Memory B cell (primary cell): Measurements from ENCODE around the gene ABT1.
"Not testable (repeated sequence)": the region's sequence is repeated elsewhere in the genome, so short reads cannot be mapped to it uniquely, and the experiment has no call there.

Source experiments
- ATAC-seq: fragments of 150-1000 bp; cut with Tn5 transposase; 2 replicates; pipeline ENCODE4 v1.10.0; 2021; ENCODE audit warnings: low read depth, mild to moderate bottlenecking, moderate library complexity
- DNase-seq, 2 donors: peaks; one replicate each; pipeline ENCODE4 v3.0.0; 2022; ENCODE audit warnings: low spot score in 2 of 2
- H3K27ac Mint-ChIP-seq: one replicate; pipeline ENCODE4 v1.8.0; 2022; ENCODE audit warnings: mild to moderate bottlenecking, moderate library complexity, mixed read lengths
- H3K27me3 Mint-ChIP-seq: one replicate; pipeline ENCODE4 v1.8.0; 2022; ENCODE audit warnings: mixed read lengths
- H3K36me3 Mint-ChIP-seq: one replicate; pipeline ENCODE4 v1.8.0; 2022; ENCODE audit warnings: mild to moderate bottlenecking, mixed read lengths
- H3K4me1 Mint-ChIP-seq: one replicate; pipeline ENCODE4 v1.8.0; 2022; ENCODE audit warnings: mixed read lengths
- H3K4me3 Mint-ChIP-seq: one replicate; pipeline ENCODE4 v1.8.0; 2022; ENCODE audit warnings: mild to moderate bottlenecking, moderate library complexity, mixed read lengths
- H3K9me3 Mint-ChIP-seq: one replicate; pipeline ENCODE4 v1.8.0; 2022; ENCODE audit warnings: mixed read lengths

ABT1 gene

GRCh38 chr6:26596579-26597388, at the start of gene ABT1:
Gene ABT1 (plus strand): TSS chr6:26596953. CDS start chr6:26596983, 30 bp downstream.
- peaks cover 7% of the 10 kb centered on the region for H3K27me3 Mint-ChIP-seq
- no peak within 1 kb of the TSS for H3K27ac Mint-ChIP-seq
- ATAC-seq (peak; percentile 85), DNase-seq (peak; percentile 92 to 93)
- peaks cover 8% of the 10 kb centered on the region for H3K36me3 Mint-ChIP-seq
- peaks cover 18% of the 10 kb centered on the region for H3K4me1 Mint-ChIP-seq
- H3K9me3 Mint-ChIP-seq = no peaks in the 10 kb centered on the region
- no peak within 1 kb of the TSS for H3K4me3 Mint-ChIP-seq

DNA sequence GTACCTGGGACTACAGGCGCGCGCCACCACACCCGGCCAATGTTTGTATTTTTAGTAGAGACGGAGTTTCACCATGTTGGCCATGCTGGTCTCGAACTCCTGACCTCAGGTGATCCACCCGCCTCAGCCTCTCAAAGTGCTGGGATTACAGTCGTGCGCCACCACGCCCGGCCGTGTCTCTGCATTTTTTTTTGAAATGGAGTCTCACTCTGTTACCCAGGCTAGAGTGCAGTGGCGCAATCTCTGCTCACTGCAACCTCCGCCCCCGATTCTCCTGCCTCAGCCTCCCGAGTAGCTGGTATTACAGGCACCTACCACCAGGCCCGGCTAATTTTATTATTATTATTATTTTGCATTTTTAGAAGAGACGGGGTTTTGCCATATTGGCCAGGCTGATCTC, 49.4 kb upstream of the ABT1 start:
- not testable (repeated sequence) for H3K27ac Mint-ChIP-seq, DNase-seq, H3K9me3 Mint-ChIP-seq, H3K4me3 Mint-ChIP-seq, H3K27me3 Mint-ChIP-seq, ATAC-seq, H3K36me3 Mint-ChIP-seq
- H3K4me1 Mint-ChIP-seq = peaks cover 20% of the 10 kb centered on the region

DNA sequence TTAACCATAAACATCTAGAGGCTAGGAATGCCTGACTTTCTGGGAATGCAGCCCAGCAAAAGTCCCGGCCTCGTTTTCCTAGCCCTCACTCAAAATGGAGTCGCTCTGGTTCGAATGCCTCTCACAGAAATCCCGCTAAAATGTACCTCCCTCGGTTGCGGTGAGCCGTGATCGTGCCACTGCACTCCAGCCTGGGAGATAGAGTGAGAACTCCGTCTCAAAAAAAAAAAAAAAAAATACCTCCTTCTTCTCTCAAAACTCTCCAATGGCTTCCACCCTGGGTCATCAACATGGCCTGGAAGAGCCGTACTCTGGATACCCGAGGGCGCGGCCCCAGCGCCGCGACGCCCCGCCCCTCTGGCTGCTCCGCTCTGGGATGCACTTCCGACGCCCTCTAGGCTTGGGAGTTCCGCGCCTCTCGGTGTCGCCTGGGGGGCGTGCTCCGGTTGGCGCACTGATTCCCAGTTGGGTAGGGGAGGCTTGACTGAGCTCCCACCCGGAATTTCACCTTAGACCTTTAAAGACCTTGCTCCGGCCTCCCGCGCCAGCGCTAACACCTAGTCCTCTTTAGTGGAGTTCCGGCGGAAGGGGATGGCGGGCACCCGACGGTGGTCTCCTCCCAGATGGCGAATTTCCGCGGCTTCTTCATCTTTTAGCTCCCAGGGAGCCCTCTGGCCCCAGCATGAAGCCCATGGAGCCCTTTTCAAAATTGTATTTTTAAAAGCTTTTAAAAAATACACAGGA, 46.3 kb upstream of the ABT1 start:
- ATAC-seq (peak; percentile 8), DNase-seq (peak in 1 of 2 donors; percentile 50)
- Mint-ChIP-seq H3K27me3 (no peaks in the 10 kb centered on the region), H3K9me3 (no peaks in the 10 kb centered on the region), H3K4me3 (peak overlapping the region; percentile 92), H3K27ac (peak overlapping the region; percentile 55), H3K4me1 (peaks cover 15% of the 10 kb centered on the region), H3K36me3 (no peaks in the 10 kb centered on the region)

GRCh38 chr6:26552205-26552604, 44.5 kb upstream of the ABT1 start:
- H3K9me3 Mint-ChIP-seq = no peaks in the 10 kb centered on the region
- H3K4me3 Mint-ChIP-seq = no peak overlapping the region
- ATAC-seq (no peak), DNase-seq (no peak)
- H3K36me3 Mint-ChIP-seq = no peaks in the 10 kb centered on the region
- H3K27me3 Mint-ChIP-seq = no peaks in the 10 kb centered on the region
- H3K4me1 Mint-ChIP-seq = peaks cover 17% of the 10 kb centered on the region
- no peak overlapping the region for H3K27ac Mint-ChIP-seq

DNA sequence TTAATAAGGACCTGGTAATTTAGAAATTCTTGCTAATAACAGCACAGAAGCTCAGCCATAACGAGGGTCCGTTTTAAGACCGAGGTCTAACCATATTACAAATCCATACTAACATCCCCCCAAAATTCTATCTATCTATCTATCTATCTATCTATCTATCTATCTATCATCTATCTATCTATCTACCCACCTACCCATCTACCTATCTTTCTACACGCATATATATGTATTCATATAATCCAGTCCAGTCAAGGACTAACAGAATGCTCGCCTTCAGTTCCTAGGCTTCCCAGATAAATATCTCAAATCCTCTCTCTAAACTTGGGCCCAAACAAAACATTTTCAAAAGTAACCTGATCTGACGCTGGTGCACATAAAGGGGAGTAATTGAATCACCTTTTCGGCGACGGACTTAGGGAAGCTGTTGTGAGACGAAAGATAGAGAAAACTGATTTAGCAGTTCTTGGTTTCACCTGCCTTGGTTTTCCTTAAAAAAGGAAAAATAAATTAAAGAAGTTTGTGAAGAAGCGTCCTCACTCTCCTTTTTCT, 44.0 kb upstream of the ABT1 start:
- Mint-ChIP-seq H3K27me3 (no peaks in the 10 kb centered on the region), H3K9me3 (no peaks in the 10 kb centered on the region), H3K4me3 (no peak overlapping the region), H3K27ac (no peak overlapping the region), H3K4me1 (peaks cover 17% of the 10 kb centered on the region), H3K36me3 (no peaks in the 10 kb centered on the region)
- DNase-seq (no peak), ATAC-seq (no peak)

- Mint-ChIP-seq H3K27me3 (no peaks in the 10 kb centered on the region), H3K4me3 (no peak overlapping the region), H3K9me3 (no peaks in the 10 kb centered on the region), H3K4me1 (peaks cover 17% of the 10 kb centered on the region), H3K36me3 (no peaks in the 10 kb centered on the region), H3K27ac (no peak overlapping the region)
- peak; percentile 73 to 77 for DNase-seq
- ATAC-seq = peak; percentile 61
Measured at GRCh38 chr6:26553264-26553634, 43.5 kb upstream of the ABT1 start.

DNA sequence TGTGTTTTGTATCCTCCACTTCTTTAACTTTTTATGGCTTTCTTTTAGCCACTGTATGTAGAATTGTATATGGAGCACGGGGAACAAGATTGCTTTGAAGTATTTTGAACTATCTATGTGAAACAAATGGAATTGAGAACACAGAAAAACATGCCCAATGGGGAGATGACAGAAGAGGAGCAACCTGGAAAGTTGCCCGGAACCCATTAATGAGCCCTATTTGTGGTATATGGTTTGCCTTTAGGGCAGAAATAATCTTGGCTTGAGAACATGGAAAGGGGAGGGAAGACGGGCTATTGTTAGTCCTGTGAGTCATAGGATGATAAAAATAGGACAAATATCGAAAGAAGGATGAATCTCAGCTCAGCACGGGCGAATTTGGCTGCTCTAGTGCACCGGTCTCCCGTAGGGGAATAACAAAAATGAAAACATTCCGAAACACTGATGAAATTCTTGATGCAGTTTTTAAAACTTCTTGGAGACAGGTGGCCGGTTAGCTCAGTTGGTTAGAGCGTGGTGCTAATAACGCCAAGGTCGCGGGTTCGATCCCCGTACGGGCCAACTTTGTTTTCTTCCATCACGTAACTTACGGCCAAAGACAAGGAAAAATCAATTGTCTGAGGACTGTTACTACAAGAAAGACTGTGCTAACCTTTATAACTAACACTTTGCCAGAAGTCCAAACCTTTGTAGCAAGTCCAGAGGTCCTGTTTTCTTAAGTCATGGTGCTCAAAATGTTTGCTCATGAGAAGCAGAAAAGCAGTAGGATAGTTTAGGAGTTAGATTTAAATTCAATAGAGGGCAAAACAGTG, 42.9 kb upstream of the ABT1 start:
- Mint-ChIP-seq H3K4me3 (no peak overlapping the region), H3K27ac (no peak overlapping the region), H3K9me3 (no peaks in the 10 kb centered on the region), H3K27me3 (no peaks in the 10 kb centered on the region), H3K36me3 (no peaks in the 10 kb centered on the region), H3K4me1 (peaks cover 17% of the 10 kb centered on the region)
- DNase-seq (peak; percentile 76 to 82), ATAC-seq (peak; percentile 57)

DNA sequence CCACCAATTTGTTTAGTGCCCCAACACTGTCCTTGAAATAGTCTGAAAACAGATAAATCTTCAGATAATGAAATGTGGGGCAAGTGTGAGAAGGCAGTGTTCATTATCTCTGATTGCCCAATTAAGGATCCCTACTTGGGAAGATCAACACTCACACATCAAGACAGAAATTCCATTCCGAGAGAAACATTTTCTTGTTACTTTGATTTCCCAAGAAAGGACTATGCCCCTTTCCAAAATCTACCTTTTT, 42.4 kb upstream of the ABT1 start:
- H3K36me3 Mint-ChIP-seq = no peaks in the 10 kb centered on the region
- H3K9me3 Mint-ChIP-seq = no peaks in the 10 kb centered on the region
- no peak overlapping the region for H3K4me3 Mint-ChIP-seq
- no peak overlapping the region for H3K27ac Mint-ChIP-seq
- no peaks in the 10 kb centered on the region for H3K27me3 Mint-ChIP-seq
- peaks cover 17% of the 10 kb centered on the region for H3K4me1 Mint-ChIP-seq
- ATAC-seq (peak; percentile 3), DNase-seq (no peak)

DNA sequence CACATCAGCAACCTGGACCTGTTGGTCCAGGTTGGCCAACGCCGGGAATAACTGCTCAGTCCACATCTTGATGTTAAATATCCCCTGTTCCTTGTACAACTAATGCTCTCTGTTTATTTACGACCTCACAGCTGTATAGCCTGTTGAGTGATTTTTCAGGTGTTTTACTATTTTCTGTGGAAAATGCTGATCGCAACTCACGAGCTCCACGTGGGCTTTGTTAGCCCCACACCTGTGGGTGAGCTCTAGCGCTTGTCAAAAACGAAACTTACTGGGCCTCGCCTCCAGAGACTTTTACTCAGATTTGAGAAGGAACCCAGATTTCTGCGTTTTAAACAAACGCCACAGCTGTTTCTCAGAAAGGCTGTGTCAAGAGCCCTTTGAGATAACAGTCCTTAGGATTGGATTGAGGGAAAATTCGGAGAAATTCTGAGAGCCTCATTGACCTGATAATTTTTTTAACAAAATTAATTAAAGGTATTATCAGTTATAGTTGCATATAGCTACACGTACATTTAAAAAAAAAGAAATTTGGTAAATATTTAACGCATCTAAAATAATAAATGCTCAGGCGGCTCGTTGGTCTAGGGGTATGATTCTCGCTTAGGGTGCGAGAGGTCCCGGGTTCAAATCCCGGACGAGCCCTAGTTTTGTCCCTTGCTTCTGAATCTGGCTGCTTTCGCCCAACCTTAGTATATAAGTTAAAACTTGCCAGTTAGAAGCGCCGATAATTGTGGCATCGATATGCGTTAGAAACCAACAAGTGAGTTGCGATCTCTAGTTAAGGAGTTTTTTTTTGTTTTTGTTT, 41.9 kb upstream of the ABT1 start:
- Mint-ChIP-seq H3K9me3 (no peaks in the 10 kb centered on the region), H3K4me3 (peak overlapping the region; percentile 81), H3K27me3 (no peaks in the 10 kb centered on the region), H3K36me3 (no peaks in the 10 kb centered on the region), H3K4me1 (peaks cover 17% of the 10 kb centered on the region), H3K27ac (no peak overlapping the region)
- DNase-seq (peak in 1 of 2 donors; percentile 49), ATAC-seq (peak; percentile 52)

- H3K4me1 Mint-ChIP-seq = peaks cover 11% of the 10 kb centered on the region
- H3K27ac Mint-ChIP-seq = peak overlapping the region; percentile 45
- ATAC-seq (no peak), DNase-seq (no peak)
- no peaks in the 10 kb centered on the region for H3K36me3 Mint-ChIP-seq
- no peaks in the 10 kb centered on the region for H3K9me3 Mint-ChIP-seq
- H3K27me3 Mint-ChIP-seq = no peaks in the 10 kb centered on the region
- H3K4me3 Mint-ChIP-seq = peak overlapping the region; percentile 81
Measured at GRCh38 chr6:26555505-26556262, 41.1 kb upstream of the ABT1 start.

DNA sequence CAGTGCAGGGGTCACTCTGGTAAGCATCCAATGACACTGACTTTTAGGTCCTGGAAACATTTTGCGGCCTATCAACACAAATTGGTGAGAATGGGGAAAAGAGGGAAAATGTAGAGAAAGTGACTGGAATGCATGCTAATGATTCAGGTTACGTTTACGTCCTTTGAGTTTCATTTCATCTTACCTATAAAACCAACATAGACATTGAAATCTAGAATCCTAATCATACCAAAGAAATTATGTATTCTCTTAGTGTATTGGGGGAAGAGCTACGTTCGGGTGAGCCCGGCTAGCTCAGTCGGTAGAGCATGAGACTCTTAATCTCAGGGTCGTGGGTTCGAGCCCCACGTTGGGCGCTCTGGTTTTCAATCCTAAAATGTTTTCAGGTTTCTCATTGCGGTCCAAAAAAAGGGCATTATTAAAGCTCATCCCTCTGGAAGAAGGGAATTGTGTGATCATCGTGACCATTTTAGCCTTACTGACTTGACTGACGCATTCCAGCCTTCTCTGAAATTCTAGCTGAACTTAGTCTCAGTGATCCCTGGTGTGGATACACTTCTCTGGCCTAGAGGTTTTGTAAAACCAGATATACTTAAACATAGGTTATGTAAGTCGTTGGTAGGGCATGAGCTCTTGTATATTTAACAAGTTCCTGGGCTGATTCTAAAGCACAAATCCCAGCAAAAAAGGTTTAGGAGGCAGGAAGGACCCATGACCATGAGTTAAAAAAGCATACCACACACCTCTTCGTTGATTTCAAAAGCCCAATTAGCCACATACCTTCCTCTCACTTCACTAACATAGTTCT, 40.3 kb upstream of the ABT1 start:
- Mint-ChIP-seq H3K9me3 (no peaks in the 10 kb centered on the region), H3K27ac (peak overlapping the region; percentile 45), H3K4me1 (peaks cover 10% of the 10 kb centered on the region), H3K4me3 (no peak overlapping the region), H3K27me3 (no peaks in the 10 kb centered on the region), H3K36me3 (no peaks in the 10 kb centered on the region)
- ATAC-seq (no peak), DNase-seq (no peak)
